OCI-LY3 (cell line): Measurements from ENCODE around the gene TSPAN5.

Experiments
- H2AFZ ChIP-seq: fragments of 200-600, 300-600 bp; shearing (Covaris generic); 2 replicates; pipeline ENCODE4 v1.6.0; 2014; ENCODE audit warnings: antibody characterized with exemption, low read depth, low read length
- H3K27ac ChIP-seq: fragments of 200-600, 300-600 bp; sonication (generic); 2 replicates; pipeline ENCODE4 v1.5.1; 2014; ENCODE audit warnings: mild to moderate bottlenecking, low read length, moderate library complexity, mixed read lengths
- H3K27me3 ChIP-seq: fragments of 200-600, 300-600 bp; sonication (generic); 2 replicates; pipeline ENCODE4 v1.6.1; 2014; ENCODE audit warnings: low read depth, low read length, mixed read lengths
- H3K36me3 ChIP-seq: fragments of 200-600, 300-600 bp; sonication (generic); replicated peaks from 2 replicates; pipeline ENCODE3; 2014; ENCODE audit warnings: low read depth, low read length, mixed read lengths
- H3K4me1 ChIP-seq: fragments of 300-600, 200-600 bp; sonication (generic); 2 replicates; pipeline ENCODE4 v1.6.1; 2014; ENCODE audit warnings: low read length, mixed read lengths
- H3K4me2 ChIP-seq: fragments of 200-600, 300-600 bp; sonication (generic); 2 replicates; pipeline ENCODE4 v1.6.1; 2014; ENCODE audit warnings: low read length, mixed read lengths
- H3K4me3 ChIP-seq: fragments of 300-600, 200-600 bp; sonication (generic); 2 replicates; pipeline ENCODE4 v1.5.1; 2014; ENCODE audit warnings: antibody characterized with exemption, mild to moderate bottlenecking, low read length, moderate library complexity
- H3K79me2 ChIP-seq: fragments of 300-600, 200-600 bp; shearing (Covaris generic); 2 replicates; pipeline ENCODE4 v1.6.1; 2014; ENCODE audit warnings: mild to moderate bottlenecking, low read length, mixed read lengths
- H3K9ac ChIP-seq: fragments of 300-600, 200-600 bp; shearing (Covaris generic); 2 replicates; pipeline ENCODE4 v1.6.0; 2014; ENCODE audit warnings: mild to moderate bottlenecking, low read length, moderate library complexity
- H3K9me3 ChIP-seq: fragments of 200-600, 300-600 bp; shearing (Covaris generic); 2 replicates; pipeline ENCODE4 v1.6.1; 2014; ENCODE audit warnings: low read length, mixed read lengths; ENCODE audit not compliant: insufficient read depth
- H4K20me1 ChIP-seq: fragments of 200-600, 300-600 bp; sonication (generic); 2 replicates; pipeline ENCODE4 v1.6.1; 2016; ENCODE audit warnings: low read length, mixed read lengths; ENCODE audit not compliant: insufficient read depth
- CTCF ChIP-seq: fragments of 200-600, 300-600 bp; sonication (generic); IDR thresholded peaks from 2 replicates; pipeline ENCODE4 v1.5.1; 2014; ENCODE audit warnings: antibody characterized with exemption, low read length, low read depth
- EZH2phosphoT487 ChIP-seq: fragments of 200-600 bp; shearing (Covaris generic); IDR thresholded peaks from 2 replicates; pipeline ENCODE4 v1.6.1; 2018; ENCODE audit warnings: antibody characterized with exemption, mixed run types, low read depth

Gene TSPAN5

GRCh38 chr4:98577956-98578355, 80.5 kb downstream of the TSPAN5 start:
- no peaks in the 10 kb centered on the region for H3K9me3 ChIP-seq
- no peak overlapping the region for H3K27ac ChIP-seq
- H3K27me3 ChIP-seq, result no peaks in the 10 kb centered on the region
- H3K36me3 ChIP-seq, result peaks cover 4% of the 10 kb centered on the region
- peaks cover 46% of the 10 kb centered on the region for H4K20me1 ChIP-seq
- peaks cover 32% of the 10 kb centered on the region for H3K79me2 ChIP-seq
- TF ChIP-seq EZH2phosphoT487 (no peak), CTCF (no peak)
- H3K4me1 ChIP-seq, result peaks cover 38% of the 10 kb centered on the region
- no peak overlapping the region for H2AFZ ChIP-seq
- H3K9ac ChIP-seq, result no peak overlapping the region
- H3K4me3 ChIP-seq, result no peak overlapping the region
- peak overlapping the region; percentile 40 for H3K4me2 ChIP-seq

- TF ChIP-seq CTCF (no peak), EZH2phosphoT487 (no peak)
- H3K4me1 ChIP-seq, result peaks cover 18% of the 10 kb centered on the region
- H3K27me3 ChIP-seq, result no peaks in the 10 kb centered on the region
- no peak overlapping the region for H2AFZ ChIP-seq
- peaks cover 4% of the 10 kb centered on the region for H3K36me3 ChIP-seq
- no peak overlapping the region for H3K4me2 ChIP-seq
- no peak overlapping the region for H3K4me3 ChIP-seq
- H3K9ac ChIP-seq, result no peak overlapping the region
- no peak overlapping the region for H3K27ac ChIP-seq
- peaks cover 26% of the 10 kb centered on the region for H4K20me1 ChIP-seq
- H3K9me3 ChIP-seq, result no peaks in the 10 kb centered on the region
- H3K79me2 ChIP-seq, result peaks cover 11% of the 10 kb centered on the region; the same call in 1 of the 2 replicates
Observed at GRCh38 chr4:98574816-98575215, 83.6 kb downstream of the TSPAN5 start.

- Histone ChIP-seq H3K79me2 (peaks cover 7% of the 10 kb centered on the region; the same call in 1 of the 2 replicates), H3K9ac (no peak overlapping the region), H3K36me3 (peaks cover 4% of the 10 kb centered on the region), H3K4me3 (no peak overlapping the region), H3K27ac (no peak overlapping the region), H4K20me1 (peaks cover 18% of the 10 kb centered on the region), H3K9me3 (no peaks in the 10 kb centered on the region), H3K27me3 (no peaks in the 10 kb centered on the region), H3K4me1 (peaks cover 12% of the 10 kb centered on the region), H2AFZ (no peak overlapping the region), H3K4me2 (no peak overlapping the region)
- TF ChIP-seq CTCF (no peak), EZH2phosphoT487 (no peak)
Observed at GRCh38 chr4:98573791-98574190, 84.6 kb downstream of the TSPAN5 start.

GRCh38 chr4:98572697-98573096, 85.7 kb downstream of the TSPAN5 start:
- Histone ChIP-seq H3K79me2 (peaks cover 5% of the 10 kb centered on the region; the same call in 1 of the 2 replicates), H2AFZ (no peak overlapping the region)

More at GRCh38 chr4:98572697-98573096, 85.7 kb downstream of the TSPAN5 start:
- H4K20me1 ChIP-seq, result peaks cover 14% of the 10 kb centered on the region; the same call in 1 of the 2 replicates
- H3K27ac ChIP-seq, result no peak overlapping the region
- peaks cover 2% of the 10 kb centered on the region for H3K4me1 ChIP-seq
- no peak overlapping the region for H3K9ac ChIP-seq
- H3K27me3 ChIP-seq, result no peaks in the 10 kb centered on the region
- TF ChIP-seq EZH2phosphoT487 (no peak), CTCF (no peak)
- no peak overlapping the region for H3K4me3 ChIP-seq
- H3K9me3 ChIP-seq, result no peaks in the 10 kb centered on the region
- H3K4me2 ChIP-seq, result no peak overlapping the region
- peaks cover 4% of the 10 kb centered on the region for H3K36me3 ChIP-seq
